ENCODE data around the gene BMPER.

DNA sequence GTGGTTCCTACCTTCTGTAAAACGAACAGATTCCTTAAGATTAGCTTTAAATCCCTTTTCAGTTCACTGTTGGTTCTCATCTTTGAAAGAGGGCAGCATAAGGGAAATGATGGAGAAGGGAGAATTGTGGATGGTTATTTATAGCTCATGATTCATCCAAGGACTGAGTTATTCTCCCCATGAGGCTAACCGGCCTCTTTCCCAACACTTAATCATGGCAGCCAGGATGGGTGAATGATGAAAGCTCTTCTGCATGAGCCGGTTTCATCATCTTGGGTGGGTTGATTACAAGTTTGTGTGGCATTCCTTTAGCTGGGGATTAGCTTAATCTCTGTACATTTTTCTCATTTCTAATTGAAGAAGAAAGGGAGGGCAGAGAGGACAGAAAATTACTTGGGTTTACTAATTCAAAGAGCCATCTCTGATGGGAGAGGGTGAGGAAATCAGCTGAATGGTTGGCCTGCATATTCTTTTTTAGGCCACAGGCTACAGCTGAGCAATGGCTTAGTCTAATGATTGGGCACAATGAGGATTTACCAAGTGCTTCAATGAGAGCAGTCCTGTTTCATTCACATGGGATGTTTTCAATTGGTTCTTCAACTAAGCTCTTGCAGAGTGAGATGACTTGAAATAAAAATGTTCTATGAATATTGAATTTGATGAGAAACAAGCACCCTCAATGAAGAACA is 250.0 kb downstream of the BMPER start:
- TF ChIP-seq, protein P1, sequence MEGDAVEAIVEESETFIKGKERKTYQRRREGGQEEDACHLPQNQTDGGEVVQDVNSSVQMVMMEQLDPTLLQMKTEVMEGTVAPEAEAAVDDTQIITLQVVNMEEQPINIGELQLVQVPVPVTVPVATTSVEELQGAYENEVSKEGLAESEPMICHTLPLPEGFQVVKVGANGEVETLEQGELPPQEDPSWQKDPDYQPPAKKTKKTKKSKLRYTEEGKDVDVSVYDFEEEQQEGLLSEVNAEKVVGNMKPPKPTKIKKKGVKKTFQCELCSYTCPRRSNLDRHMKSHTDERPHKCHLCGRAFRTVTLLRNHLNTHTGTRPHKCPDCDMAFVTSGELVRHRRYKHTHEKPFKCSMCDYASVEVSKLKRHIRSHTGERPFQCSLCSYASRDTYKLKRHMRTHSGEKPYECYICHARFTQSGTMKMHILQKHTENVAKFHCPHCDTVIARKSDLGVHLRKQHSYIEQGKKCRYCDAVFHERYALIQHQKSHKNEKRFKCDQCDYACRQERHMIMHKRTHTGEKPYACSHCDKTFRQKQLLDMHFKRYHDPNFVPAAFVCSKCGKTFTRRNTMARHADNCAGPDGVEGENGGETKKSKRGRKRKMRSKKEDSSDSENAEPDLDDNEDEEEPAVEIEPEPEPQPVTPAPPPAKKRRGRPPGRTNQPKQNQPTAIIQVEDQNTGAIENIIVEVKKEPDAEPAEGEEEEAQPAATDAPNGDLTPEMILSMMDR (conservative IDR thresholded peaks at IDR 0.05) = no peak
- TF ChIP-seq EZH2 (IDR thresholded peaks at IDR 0.05; ENCODE audit: low read depth) = no peak
